ENCODE results near the gene DPEP1.
"Not testable (repeated sequence)": the region's sequence is repeated elsewhere in the genome, so short reads cannot be mapped to it uniquely, and the experiment has no call there.

DPEP1 gene

DNA sequence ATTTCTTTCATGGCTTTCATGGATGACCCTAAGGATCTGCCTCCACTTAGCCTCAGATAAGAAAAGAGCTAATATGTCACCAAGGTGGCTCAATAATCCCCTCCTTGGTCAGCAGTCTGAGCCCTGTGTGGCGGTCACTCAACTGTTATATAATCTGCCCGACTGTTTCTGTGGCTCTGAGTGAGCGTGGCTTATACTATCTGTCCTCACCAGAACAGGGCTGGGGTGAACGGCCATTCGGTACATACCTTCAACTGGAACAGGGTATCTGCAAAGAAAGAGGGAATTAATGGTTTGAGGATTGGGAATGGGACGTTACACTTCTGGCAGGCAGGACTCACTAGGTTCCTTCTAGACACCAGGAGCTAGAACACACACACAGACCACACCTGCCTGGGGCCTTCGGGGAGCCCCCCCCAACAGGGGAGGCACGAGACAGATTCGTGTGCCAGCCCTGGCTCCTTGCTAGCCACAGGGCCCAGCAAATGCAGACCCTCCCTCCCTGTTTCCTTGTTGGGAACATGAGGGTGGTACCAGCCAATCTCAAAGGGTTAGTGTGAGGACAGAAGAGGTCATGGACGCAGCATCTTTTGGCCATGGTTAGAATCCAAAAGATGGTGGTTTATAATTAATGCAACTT lies 40.3 kb downstream of the DPEP1 start:
- no peak overlapping the region for H3K4me3 ChIP-seq (ENCODE audit: low read length)
- no peak for TF ChIP-seq ZNF274 (IDR thresholded peaks at IDR 0.05; ENCODE audit: low read depth, low read length)

DNA sequence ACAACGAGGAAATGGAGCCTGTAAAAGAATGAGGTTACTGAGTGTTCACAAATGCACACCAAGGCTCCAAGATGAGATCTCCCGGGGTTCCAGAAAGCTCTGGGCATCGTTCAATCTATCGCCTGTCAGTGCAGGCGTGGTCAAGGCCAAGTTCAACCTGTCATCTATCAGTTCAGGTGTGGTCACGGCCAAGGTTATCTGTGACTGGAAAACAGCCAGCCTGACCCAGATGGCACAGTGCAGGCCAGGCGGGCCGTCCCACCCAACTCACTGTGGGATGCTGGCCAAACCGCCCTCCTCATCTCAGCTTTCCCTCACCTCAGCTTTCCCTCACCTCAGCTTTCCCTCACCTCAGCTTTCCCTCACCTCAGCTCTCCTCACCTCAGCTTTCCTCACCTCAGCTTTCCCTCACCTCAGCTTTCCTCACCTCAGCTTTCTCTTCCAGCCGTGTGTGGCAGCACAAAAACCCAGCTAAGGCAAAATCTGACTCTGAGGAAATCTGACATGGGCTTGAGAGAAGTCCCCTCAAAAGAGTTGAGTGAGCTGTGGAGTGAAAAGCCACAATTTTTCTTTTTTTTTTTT lies 41.7 kb downstream of the DPEP1 start:
- no peak for TF ChIP-seq ZNF274 (IDR thresholded peaks at IDR 0.05; ENCODE audit: low read depth, low read length)
- H3K4me3 ChIP-seq (ENCODE audit: low read length): no peak overlapping the region

DNA sequence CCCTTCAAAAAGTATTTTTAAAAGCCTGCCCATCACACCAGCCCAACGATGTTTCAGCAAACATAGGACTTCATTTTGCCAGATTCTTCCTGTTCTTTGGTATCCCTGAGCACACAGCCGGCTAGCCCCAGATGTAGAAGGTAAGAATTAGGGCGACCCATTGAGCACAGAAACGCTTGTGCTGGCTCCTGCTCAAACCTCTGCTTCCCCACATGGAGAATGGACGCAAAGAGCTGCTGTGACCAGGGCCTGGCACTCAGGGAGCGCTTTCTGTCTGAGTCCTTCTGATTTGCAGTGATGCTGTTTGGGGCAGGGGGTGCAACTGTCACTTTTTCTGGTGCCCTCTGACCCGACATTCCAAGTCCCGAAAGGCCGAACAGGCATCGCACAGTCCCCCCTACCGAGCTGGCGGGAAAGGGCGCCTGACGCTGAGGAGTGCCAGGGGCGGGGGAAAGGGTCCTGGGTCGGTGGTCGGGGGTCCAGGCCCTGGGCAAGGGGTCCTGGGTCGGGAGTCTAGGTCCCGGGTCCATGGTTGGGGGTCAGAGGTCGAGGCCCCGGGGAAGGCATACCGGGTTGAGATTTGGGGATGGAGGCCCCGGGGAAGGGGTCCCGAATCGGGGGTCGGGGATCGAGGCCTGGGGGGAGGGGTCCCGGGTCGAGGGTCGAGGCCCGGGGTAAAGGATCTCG lies 43.1 kb downstream of the DPEP1 start:
- H3K4me3 ChIP-seq (ENCODE audit: low read length): peak overlapping the region; percentile 93
- TF ChIP-seq ZNF274 (IDR thresholded peaks at IDR 0.05; ENCODE audit: low read depth, low read length): no peak

DNA sequence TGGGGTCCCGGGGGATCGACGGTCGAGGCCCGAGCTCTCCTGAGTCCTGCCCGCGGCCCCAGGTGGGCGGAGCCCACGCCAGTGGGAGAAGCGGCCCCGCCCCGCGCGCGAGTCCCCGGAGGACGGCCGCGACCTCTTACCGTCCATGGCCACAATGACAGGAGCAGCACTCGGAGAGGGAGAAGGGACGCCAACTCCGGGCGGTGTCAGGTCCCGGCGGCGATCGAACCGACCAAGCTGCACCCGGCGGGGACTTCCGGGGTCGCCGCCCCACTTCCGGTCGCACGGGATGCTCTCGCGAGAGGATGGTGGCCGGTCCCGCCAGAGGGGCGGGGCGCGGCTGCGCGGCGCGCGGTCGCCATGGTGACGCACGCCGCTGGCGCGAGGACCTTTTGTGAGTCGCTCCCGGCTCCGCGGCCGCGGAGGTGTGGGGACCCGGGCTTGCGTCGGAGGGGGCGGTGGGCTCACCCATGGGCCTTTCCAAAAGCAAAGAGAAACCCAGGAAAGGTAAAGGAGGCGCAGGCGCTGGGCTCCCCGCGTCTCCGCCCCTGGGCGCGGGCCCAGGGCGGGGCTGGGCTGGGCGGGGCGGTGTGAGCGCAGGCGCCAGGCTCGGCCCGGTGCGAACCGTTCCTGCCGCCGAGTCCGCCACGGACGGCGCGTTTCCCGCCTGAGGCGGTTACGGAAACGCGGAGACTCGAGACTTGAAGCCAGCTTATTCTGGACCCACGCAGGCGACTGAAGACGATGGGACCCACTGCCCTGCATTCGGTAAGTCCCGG lies 44.2 kb downstream of the DPEP1 start, which contains the start of the genes CHMP1A and SPATA33:
CHMP1A (minus strand) TSS at position 267 of the 779 bp plus-strand sequence; CDS start at position 147, 120 bp downstream.
SPATA33 (plus strand) TSS at position 395 of the 779 bp plus-strand sequence; CDS start at position 471, 76 bp downstream.
- TF ChIP-seq ZNF274 (IDR thresholded peaks at IDR 0.05; ENCODE audit: low read depth, low read length): no peak
- peak within 1 kb of the TSS; percentile 93 for H3K4me3 ChIP-seq (ENCODE audit: low read length)

DNA sequence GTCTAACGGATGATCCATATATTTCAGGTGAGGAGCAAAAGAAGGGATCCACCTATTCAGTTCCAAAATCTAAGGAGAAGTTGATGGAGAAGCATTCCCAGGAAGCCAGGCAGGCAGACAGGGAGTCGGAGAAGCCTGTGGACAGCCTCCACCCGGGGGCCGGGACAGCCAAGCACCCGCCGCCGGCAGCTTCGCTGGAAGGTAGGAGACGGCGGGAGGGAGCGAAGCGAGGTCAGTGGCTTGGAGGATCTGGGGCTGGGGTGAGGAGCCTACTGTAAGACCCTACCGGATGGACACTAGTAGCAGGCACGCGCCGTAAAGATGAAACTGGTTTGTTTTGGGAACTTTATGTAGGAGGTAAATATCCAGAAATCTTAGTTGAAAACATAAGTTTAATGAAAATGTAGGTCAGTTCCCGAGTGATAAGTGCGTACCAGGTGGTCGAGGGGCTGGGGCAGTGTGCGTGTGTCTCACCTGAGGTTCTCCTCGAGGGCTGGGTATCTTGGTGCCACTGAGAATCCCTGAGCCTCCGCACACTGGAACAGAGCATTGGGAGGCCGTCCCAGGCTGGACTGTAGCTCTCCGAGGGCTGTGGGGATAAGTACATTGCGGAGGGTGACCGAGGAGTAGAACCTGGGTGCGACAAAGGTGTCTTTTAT lies 44.9 kb downstream of the DPEP1 start:
- no peak for TF ChIP-seq ZNF274 (IDR thresholded peaks at IDR 0.05; ENCODE audit: low read depth, low read length)
- H3K4me3 ChIP-seq (ENCODE audit: low read length): peak overlapping the region; percentile 93

DNA sequence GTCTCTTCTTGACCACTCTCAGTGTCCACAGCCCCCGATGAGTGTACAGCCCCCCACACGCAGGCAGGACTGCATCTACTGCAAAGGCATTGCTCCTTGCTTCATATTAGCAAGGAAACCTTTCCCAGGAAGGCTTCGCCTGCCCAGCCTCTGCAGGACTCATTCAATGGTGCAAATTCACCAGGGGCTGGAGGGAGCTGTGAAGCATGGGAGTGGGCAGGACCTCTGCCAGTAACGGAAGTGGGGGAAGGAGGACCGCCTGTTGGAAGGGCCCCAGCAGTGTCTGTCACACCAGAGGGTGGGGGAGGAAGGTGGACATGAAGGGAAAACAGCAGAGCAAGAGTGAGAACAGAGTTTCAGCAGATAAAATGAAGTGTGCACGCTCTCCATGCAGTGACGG lies 46.7 kb downstream of the DPEP1 start:
- H3K4me3 ChIP-seq (ENCODE audit: low read length): no peak overlapping the region
- TF ChIP-seq ZNF274 (IDR thresholded peaks at IDR 0.05; ENCODE audit: low read depth, low read length): no peak

DNA sequence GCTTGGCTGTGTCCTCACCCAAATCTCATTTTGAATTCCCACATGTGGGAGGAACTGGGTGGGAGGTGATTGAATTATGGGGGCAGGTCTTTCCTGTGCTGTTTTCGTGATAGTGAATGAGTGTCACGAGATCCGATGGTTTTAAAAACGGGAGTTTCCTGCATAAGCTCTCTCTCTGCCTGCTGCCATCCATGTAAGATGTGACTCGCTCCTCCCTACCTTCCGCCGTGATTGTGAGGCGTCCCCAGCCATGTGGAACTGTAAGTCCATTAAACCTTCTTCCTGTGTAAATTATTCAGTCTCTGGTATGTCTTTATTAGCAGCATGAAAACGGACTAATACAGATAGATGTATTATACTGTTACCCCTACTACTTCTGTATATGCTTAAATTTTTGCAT lies 47.8 kb downstream of the DPEP1 start:
- no peak overlapping the region for H3K4me3 ChIP-seq (ENCODE audit: low read length)
- no peak for TF ChIP-seq ZNF274 (IDR thresholded peaks at IDR 0.05; ENCODE audit: low read depth, low read length)

DNA sequence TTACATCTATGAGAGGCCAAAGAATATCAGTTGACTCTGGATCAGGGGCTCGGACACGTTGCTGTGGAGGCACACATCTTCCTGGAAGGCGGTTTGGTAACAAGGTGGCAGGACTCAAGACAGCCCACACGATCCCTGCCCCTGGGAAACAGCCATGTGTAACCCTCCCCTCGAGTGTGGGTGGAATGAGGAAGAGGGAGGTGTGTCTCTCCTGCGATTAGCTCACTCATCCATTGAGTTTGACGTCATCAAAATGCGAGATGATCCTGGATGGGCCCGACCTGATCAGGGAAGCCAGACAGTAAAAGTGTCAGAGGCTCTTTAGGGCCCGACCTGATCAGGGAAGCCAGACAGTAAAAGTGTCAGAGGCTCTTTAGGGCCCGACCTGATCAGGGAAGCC lies 50.8 kb downstream of the DPEP1 start:
- H3K4me3 ChIP-seq (ENCODE audit: low read length): not testable (repeated sequence)

DNA sequence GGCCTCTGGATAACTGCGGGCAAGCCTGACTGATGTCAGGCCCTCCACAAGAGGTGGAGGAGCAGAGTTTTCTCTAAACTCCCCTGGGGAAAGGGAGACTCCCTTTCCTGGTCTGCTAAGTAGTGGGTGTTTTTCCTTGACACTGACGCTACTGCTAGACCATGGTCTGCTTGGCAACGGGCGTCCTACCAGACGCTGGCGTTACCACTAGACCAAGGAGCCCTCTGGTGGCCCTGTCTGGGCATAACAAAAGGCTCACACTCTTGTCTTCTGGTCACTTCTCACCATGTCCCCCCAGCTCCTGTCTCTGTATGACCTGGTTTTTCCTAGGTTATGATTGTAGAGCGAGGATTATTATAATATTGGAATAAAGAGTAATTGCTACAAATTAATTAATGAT lies 53.6 kb downstream of the DPEP1 start:
- H3K4me3 ChIP-seq (ENCODE audit: low read length): not testable (repeated sequence)

DNA sequence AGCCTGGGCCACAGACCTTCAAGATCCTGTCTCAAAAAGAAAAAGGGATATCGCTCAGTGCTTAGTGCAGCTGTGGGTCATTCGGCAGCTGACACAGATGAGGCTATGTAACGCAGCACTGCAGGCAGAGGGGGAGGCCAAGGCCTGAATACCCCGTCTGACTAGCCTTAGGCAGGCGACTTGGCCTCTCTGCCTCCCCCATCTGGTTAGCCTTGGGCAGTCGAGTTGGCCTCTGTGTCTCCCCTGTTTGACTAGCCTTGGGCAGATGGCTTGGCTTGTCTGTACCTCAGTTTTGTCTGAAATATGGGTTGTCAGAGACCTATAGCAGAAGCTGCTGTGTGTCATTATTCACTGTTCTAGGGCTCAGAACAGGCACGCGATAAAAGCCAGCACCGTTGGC lies 54.2 kb downstream of the DPEP1 start:
- H3K4me3 ChIP-seq (ENCODE audit: low read length): no peak overlapping the region
- TF ChIP-seq ZNF274 (IDR thresholded peaks at IDR 0.05; ENCODE audit: low read depth, low read length): no peak

DNA sequence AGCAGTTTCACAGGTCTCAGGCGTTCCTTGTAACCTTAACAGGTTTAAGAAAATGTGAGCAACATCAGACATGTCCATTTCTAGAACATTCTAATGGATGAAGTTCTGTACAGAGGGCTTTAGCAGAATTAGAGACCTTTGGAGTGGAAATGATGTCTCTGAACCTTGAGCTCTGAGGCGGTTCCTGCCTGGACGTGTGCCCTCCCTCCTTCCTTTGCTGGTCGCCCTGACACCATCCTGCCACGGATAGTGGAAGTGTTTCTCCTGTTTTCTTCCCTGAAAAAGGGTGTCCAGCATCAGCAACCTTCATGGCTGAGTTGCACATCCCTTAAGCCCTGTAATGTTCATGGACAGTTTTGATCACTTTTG lies 55.3 kb downstream of the DPEP1 start:
- TF ChIP-seq ZNF274 (IDR thresholded peaks at IDR 0.05; ENCODE audit: low read depth, low read length): no peak
- H3K4me3 ChIP-seq (ENCODE audit: low read length): no peak overlapping the region

DNA sequence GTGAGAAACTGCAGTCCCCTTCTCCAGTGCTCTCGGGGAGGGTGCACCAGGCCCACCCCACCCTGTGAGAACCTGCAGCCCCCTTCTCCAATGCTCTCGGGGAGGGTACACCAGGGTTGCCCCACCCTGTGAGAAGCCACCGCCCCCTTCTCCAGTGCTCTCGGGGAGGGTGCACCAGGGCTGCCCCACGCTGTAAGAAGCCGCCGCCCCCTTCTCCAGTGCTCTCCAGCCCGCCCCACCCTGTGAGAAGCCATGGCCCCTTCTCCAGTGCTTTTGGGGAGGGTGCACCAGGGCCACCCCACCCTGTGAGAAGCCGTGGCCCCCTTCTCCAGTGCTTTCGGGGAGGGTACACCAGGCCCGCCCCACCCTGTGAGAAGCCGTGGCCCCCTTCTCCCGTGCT lies 56.3 kb downstream of the DPEP1 start:
- no peak for TF ChIP-seq ZNF274 (IDR thresholded peaks at IDR 0.05; ENCODE audit: low read depth, low read length)

DNA sequence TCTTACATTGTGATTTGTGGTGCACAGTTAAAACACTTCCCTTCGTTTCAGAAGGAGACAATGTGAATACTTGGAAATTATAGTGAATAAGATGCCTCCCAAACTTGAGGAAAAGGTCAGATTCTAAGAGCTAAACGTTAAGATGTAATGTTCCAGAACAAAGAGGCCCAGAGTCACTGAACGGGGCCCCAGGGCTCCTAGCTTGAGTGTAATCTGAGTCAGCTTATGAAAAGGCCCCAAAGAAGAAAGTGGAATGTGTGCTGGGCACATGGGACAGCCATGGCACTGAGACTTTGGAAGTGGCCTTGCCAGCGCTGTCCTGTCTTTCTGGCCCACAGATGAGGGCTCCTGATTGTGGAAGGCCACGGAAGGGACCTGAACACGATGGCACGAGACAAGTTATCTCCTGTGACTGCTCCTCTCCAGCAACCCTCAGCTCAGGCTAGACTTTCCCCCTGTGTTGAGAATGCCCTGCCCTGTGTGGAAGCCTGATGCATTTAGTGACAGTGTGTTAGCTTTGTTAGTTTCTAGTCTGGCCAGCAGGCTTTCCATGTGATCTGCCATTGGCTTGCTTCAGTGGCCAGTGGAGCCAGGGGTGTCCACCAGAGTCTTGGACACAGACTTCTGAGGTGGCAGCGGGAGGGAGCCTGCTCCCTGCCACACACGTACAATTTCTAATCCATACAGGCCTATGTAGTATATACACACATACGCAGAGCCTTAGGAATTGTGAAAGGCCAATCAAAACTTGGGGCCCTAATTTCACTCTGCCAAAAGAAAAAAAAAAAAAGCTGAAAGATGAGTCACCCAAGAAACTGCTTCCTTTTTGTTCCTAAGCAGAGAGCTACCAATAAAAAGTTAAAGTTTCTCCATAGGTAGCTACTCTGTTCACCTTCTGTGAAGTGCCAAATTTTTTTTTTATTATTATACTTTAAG lies 57.3 kb downstream of the DPEP1 start:
- no peak overlapping the region for H3K4me3 ChIP-seq (ENCODE audit: low read length)
- TF ChIP-seq ZNF274 (IDR thresholded peaks at IDR 0.05; ENCODE audit: low read depth, low read length): no peak

More for the DNA sequence above, 56.3 kb downstream of the DPEP1 start:
- no peak overlapping the region for H3K4me3 ChIP-seq (ENCODE audit: low read length)

DNA sequence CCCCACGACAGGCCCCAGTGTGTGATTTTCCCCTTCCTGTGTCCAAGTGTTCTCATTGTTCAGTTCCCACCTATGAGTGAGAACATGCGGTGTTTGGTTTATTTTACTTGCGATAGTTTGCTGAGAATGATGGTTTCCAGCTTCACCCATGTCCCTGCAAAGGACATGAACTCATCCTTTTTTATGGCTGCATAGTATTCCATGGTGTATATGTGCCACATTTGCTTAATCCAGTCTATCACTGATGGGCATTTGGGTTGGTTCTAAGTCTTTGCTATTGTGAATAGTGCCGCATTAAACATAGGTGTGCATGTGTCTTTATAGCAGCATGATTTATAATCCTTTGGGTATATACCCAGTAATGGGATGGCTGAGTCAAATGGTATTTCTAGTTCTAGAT lies 58.1 kb downstream of the DPEP1 start:
- not testable (repeated sequence) for H3K4me3 ChIP-seq (ENCODE audit: low read length)
